SKM-1 (cell line): Measurements from ENCODE around the gene TOR2A.

Source experiments
- DNase-seq: peaks from one replicate; lab custom pipeline; 2025; ENCODE audit not compliant: unreplicated experiment; lab: John Stamatoyannopoulos, UW

The TOR2A gene

DNA sequence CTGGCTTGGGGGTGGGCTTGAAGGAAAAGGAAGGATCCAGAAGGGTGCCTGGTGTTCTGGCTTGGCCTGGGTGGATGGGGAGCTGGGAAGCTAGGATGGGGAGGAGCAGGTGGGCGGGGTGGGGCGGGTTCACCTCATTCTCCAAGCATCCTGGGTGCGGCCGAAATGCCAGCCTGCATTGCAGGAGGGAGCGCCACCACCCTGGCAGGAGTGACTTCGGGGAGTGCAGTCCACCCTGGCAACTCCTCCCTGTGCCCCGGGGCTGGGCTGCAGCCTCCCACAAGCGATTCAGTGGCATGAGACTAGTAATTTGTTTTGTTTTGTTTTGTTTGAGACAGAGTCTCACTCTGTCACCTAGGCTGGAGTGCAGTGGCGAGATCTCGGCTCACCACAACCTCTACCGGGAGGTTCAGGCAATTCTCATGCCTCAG, 13.7 kb downstream of the TOR2A start:
- DNase-seq, result no peak

DNA sequence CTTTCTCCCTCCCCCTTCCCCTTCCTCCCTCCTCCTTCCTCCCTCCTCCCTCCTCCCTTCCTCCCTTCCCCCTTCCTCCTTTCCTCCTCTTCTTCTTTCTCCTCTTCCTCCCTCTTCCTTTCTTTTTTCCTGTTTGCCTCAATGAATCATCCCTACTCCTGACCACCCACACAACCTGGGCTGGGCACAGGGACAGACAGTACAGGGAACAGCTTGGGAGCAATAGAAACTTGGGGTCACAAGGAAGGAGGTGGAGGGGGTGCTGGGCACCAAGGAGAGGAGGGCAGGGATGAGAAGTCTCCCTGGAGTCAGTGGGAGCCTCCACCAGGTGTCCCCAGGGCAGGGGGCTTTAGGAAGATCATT, 14.2 kb downstream of the TOR2A start:
- no peak for DNase-seq

DNA sequence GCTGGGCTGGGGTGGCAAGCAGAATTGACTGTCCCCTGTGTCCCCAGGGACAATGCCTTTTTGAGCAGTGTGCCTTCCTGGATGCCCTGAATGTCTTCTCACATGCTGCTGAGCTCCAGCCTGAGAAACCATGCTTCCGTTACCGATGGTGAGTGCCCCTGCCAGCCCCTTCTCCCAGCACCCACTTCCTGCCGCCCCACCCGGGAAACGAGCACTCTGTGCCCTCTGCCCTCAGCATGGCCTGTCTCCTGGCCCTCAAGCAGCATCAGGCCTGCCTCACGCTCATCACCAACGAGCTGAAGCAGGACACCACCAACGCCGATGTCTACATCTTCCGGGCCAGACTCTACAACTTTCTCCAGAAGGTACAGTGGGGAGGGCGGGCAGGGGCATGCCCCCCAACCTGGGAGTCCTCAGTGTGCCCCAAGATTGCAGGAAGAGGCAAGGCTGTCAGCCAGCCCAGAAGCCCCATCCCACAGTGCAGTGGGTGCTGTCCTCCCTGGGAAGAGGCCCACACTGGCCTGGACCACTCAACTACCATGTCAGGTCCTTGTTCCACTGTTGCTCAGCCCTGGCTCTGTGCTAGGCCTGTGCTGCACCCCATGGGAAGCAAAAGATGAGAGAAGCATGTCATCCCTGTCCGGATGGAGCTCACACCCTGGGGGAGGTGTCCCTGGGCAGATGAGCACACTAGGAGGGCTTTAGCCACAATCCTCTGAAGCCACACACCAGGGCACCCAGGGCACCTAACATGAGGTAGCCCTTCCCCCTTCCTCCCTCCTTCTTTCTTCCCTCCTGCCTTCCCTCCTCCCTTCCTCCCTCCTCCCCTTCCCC, 14.8 kb downstream of the TOR2A start:
- peak; percentile 20 for DNase-seq

DNA sequence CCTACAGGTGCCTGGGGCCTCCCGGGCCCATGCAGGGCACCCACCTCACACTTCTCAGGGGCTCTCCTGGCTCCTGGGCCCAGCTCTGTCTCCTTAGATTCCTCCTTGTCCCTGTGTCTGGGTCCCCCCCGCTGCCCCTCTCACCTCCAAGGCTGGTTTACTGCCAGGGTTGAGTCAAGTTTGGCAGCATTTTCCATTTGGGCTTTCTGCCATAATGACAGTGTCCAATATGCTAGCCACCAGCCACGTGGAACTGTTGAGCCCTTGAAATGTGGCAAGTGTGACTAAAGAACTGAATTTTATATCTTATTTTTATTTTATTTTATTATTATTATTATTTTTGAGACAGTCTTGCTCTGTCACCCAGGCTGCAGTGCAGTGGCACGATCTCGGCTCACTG, 17.3 kb downstream of the TOR2A start:
- no peak for DNase-seq

DNA sequence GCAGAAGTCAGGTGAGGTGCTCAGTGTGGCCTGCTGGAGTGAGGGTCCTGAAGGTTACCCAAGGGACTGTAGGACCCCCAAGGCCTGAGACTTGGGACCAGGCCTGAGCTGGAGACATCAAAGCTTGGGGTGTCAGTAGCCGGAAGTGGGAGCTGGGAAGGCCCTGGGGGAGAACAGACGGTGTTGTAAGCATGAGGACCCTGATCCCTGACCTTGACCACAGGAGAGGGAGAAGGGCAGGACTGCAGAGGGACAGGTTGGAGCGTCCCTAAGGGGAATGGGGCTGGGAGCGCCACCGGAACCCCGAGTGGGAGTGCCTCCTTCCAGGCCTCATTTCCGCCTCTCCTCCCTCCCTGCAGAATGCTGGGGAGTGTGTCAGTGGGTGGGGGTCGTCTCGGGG, 18.7 kb downstream of the TOR2A start:
- no peak for DNase-seq

DNA sequence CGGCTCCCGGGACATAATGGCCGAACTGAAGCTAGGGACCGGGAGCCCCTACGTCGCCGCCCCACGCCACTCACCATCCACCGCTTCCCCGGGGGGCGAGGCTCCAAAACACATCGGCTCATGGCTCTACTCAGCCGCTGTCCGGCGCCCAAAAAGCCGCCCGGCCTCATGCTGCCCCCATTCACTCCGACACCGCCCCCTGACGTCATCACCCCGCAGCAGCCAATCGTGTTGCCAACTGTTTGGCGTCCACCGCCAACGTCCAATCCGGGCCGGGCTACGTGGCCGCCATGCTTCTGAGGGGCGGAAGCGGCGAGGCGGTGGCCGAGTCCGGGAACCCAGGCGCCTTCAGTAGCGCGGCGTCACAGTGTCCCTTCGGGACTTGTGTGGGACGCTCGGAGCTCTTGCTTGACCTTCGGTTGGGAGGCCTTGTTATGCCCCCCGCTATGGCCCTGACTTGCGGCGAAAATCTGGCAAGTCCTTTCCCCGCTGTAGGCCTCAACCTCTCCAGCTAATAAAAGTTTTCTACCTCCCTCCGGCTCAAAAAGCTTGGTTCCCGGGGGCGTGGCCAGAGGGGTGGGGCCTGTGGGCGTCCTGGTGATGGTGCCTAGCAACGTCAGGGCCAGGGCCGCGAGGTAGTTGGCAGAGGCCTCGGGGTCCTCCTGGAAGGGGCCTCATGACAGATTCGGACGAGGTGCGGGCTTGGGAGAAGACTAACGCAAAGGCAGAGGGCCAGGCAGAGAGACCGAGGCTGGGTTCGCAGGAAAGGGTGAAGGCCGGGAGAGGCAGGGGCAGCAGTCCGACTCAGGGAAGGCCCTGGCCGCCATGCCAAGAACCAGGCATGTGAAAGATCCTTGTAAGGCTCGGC, 19.4 kb downstream of the TOR2A start, which contains the start of the genes PTRH1 and TTC16:
Gene PTRH1 (minus strand): TSS at position 194 of the 868 bp plus-strand sequence. CDS start 24 bp downstream, at position 170.
Gene TTC16 (plus strand): TSS at position 610 of the 868 bp plus-strand sequence. CDS start 67 bp downstream, at position 677.
- peak; percentile 83 for DNase-seq

DNA sequence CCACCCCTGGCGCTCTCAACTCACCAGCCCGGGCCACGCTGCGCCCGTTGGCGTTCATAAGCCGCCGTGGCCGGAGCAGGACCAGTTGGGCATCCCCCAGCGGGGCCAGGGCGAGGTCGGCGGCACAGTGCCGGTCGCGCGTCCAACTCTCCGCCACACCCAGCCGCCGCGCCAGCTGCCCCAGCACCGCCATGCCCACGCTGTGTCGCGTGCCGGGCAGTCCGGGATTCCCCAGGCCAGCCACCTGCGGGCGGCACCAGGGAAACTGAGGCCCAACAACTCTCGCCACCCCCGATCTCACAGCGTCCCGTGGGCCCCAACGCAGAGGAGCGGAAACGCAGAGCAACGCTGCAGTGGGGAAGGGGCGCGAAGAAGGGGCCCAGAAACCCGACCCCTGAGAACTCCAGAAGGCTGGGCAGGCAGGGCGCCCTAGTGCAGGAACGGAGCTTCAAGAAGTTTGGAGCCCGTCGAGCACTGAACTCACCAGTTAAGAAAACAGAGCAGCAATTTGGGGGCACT, 20.1 kb downstream of the TOR2A start:
- no peak for DNase-seq

DNA sequence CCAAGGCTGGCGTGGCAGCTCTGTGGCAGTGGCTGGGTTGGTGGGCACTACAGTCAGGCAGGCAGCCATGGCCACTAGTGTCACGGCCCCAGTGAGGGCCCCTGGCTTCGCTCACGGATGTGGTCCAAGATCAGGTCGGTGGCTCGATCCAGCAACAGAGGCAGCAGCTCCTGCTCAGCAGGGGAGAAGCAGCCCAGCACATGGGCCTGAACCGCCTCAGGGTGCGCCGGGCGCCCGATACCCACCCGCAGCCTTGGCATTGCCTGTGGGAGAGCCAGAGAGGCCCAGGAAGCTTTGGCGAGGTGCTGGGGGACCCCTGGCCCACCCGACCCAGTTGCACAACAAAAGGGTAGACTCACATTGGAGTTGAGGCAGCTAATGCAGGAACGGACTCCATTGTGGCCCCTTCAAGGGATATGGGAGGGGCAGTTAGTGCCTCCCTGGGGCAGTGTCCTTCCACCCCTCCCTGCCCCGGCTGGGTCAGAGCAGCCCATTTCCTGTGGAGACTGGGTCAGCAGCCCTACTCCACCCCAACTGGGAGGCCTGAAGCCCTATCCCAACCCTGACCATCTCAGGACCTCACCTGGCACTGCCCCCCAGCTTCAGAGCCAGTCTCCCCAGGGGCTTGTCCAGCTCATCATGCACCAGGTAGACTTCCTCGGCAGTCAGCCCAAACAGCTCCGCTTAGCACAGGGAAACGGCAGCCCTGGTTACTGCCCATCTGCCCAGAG, 20.9 kb downstream of the TOR2A start:
- no peak for DNase-seq

DNA sequence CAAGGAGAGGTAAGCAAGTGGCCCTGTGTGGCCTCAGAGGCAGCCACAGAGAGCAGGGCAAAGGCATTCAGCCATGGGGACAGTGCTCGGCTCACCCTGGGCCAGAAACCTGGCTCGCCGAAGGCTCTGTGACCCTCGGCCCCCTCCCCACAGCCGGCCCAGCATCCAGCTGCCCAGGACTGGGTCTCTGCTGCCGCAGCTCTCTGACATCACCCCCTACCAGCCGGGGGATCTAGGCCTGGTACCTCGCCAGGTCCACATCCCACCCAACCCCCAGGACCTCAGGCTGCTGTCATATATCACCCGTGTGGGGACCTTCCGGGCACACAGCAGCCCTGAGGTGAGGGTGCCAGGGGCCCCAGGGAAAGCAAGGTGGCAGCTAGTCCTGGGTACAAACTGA, 22.2 kb downstream of the TOR2A start:
- DNase-seq, result no peak

DNA sequence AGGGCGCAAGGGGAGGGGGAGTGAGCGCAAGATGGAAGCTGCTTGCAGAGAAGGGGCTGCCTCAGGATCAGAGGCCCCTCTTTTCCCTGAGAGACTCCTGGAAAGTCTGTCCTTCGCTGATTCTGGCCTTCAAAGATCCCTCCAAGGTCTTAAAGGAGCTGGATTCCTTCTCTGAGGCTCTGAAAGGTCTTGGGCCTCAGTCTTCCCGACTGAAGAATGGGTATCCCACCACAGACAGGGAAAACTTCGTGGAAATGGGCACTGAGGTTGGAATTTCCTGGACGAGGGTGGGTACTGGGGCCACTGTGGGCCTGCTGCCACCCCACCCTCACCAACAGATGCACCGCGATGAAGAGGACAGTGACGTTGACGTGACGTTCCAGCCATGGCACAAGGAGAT, 22.7 kb downstream of the TOR2A start:
- DNase-seq, result no peak

DNA sequence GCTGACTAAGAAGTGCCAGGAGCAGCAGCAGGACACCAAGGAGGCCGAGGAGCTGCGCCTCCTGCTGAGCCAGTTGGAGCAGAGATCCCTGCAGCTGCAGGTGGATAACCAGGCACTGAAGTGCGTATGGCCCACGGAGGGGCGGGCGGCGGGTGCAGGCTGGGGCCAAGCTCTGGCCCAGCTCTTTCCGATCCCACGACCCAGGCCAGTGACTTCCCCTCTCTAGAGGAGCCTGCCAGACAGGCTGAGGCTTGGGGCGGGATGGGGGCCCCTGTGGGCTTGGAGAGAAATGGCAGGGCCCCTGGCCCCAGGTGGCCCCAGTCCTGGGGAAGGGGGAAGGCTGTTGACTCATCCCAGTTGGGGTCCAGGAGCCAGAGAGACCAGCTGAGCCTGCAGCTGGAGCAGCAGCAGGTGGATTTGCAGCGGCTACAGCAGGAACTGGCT, 23.2 kb downstream of the TOR2A start:
- no peak for DNase-seq

DNA sequence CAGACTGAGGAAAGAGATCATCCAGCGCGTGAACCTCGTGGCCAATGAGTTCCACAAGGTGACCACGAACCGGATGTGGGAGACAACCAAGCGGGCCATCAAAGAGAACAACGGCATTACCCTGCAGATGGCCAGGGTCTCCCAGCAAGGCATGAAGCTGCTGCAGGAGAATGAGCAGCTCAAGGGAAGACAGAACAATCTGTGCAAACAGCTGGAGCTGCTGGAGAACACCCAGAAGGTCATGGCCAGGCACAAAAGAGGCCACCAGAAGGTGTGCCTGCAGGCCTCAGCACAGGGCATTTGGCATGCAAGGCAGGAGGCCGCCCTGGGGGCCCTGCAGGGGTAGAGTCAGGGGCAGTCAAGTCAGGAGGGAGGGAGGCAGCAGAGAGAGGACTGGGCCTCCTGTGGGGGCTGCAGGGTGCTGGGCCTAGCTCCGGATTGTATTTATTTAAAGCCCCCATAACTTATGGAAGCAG, 23.8 kb downstream of the TOR2A start:
- DNase-seq, result no peak

DNA sequence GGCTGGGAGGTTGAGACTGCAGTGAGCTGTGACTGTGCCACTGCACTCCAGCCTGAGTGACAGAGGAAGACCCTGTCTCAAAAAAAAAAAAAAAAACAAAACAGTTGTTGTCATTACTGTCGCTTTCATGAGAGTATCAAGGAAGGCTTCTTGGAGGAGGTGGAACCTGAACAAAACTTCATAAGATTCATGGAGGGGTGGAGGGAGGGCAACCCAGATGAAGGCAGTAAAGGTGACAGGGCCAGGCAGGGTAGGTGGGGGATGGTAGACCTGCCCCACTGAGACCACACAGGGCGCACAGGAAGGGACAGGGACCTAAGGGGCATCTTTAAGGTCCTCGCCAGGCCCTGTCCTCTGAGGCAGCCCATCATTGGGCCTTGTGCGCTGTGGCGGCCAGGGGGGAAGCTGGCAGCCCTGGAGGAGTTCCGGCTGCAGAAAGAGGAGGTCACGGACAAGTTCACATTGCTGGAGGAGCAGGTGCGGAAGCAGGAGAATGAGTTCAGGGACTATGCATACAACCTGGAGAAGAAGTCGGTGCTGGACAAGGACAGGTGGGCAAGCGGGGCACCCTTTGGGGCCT, 24.8 kb downstream of the TOR2A start:
- no peak for DNase-seq

DNA sequence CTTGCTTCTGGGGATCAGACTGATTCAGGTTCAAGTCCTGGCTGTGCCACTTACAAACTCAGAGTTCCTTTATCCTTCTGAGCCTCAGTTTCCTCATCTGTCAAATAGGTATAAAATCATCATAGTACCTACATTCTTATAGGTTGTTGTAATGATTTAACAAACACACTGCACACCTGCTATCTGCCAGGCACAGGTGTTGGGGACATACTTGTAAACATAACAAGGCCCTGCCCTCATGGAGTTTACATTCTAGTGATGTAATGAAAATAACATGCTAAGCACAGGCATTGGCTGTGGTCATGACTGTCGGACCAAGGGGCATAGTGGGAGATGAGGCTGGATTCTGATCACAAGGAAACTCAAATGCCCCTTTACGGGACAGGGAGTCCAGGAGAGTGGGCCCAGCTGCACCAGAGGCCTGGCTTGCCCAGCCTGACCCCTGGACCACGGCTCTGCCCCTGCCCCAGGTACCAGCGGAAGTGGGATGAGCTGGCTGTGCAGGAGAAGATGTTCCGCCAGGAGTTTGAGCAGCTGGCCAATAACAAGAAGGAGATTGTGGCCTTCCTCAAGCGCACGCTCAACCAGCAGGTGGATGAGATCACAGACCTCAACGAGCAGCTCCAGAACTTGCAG, 26.0 kb downstream of the TOR2A start:
- DNase-seq, result no peak

DNA sequence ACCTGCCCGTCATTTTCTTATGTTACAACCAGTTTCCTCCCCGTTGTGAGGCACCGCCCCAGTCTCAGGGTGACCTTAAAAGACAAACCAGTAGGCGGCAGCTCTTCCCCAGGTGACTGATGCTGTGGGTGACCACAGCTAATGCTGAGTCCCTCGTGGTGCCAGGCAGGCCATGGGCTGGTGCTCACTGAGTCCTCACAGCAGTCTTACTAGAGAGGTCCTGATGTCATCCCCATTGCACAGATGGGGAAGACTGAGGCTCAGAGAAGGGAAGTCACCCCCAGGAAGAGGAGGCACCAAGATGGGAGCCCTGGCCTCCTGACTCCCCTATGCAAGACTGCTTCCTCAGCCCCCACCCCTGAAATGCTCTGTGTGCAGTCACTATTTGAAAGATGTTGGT, 27.3 kb downstream of the TOR2A start:
- DNase-seq, result no peak

DNA sequence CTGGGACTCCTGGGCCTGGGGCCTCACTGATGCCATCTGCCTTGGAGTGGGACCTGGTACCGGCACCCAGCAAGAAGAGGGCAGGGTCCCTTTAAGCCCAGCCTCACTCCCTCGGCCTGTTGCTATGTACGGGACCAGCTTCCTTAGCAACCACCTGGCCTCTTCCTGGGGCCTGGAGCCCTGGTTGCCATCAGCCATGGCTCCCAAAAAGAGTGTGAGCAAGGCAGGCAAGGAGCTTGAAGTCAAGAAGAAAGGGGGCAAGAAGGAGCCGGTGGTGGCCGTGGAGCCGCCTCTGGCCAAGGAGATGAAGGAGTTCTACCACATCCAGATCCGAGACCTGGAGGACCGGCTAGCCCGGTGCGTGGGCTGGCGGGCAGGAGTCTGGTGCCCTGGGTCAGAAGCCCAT, 28.3 kb downstream of the TOR2A start, which contains the start of gene CFAP157:
Gene CFAP157 (plus strand): TSS at position 153 of the 406 bp plus-strand sequence. CDS start 44 bp downstream, at position 197.
- DNase-seq, result no peak

DNA sequence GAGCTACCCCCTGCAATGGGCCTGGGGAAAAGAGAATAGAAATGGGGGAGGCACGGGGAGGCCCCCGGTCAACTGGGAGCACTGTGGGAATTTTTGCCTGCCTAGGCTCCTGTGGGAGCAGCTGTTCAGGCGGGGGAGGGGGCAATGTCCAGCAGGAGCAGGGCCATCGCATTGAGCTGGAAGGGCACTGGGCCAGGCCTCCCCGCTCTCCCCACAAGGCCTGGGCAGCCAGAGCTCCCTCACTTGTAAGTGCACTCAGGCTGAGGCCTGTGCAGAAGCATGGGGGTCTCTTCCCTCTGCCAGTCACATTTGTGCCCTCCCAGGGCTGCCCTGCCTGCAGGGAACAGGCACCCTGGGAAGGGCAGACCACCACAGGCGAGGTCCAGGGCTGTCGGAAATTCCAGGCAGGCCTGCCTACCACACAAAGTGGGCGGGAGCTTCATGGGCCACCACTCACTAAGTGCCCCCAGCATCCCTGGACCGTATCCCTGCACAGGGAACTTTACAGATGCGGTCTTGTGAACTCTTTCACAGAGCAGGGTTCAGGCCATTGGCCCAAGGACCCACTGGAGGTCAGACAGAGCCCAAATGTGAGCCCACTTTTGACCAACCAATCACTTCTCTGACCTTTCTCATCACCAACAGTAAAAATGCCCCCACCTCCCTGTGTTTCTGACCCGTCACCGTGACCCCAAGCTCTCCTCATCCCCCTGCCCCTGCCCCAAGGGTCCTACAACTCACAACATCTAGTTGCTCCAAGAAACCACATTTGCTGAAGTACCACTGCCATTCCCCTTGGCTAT, 29.3 kb downstream of the TOR2A start:
- no peak for DNase-seq

DNA sequence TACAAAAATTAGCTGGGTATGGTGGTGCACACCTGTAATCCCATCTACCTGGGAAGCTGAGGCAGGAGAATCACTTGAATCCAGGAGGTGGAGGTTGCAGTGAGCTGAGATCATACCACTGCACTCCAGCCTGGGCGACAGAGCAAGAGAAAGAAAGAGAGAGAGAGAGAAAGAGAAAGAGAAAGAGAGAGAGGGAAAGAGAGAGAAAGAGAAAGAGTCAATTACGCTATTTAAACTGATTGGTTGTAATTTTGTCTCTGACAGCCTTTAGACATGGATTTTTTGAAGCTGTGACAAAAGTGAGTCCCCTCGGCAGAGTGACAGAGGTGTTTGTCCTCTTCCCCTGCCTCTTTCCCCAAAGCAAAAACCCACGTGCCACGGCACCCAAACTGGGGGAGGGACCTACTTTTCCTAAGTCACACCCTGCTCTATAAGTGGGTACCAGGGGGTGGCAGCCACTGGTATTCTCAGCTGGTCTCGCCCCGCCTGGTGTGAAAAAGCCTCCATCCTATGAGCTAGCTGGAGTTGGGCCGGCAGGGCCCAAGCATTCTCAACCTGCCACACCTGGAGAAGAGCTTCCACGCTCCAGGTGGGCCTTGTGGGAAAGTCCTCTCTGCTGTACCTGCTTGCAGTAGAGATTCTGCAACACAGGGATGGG, 31.7 kb downstream of the TOR2A start:
- DNase-seq, result no peak
